Measurements from ENCODE around the gene COMT.

GRCh38 chr22:19961868-19962245, 20.3 kb downstream of the COMT start:
- TF ChIP-seq POLR2AphosphoS5 (IDR thresholded peaks at IDR 0.05) (no peak), CTCF (IDR thresholded peaks at IDR 0.05 in 8 of 11, conservative IDR thresholded peaks at IDR 0.05 in 3 of 11) (no peak), POLR2A (IDR thresholded peaks at IDR 0.05) (no peak)
